ENCODE data around the gene LRMDA.
"Not testable (repeated sequence)": the region's sequence is repeated elsewhere in the genome, so short reads cannot be mapped to it uniquely, and the experiment has no call there.

The LRMDA gene

DNA sequence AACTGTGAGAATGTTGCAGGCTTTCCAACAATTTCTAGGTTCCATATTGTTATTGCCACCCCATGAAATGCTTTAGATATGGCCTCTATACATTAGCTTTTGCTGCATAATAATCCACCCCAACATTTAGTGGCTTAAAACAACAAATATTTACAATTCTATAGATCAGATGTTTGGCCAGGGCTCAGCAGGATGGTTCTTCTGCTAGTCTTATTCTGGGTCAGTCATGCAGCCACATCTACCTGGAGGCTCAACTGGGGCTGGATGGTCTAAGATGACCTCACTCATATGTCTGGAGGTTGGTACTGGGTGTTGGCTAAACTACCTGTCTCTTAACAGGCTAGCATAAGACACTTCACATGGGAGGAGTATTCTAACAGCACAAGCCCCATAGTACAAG lies 607.3 kb downstream of the LRMDA start:
- no peak for DNase-seq

DNA sequence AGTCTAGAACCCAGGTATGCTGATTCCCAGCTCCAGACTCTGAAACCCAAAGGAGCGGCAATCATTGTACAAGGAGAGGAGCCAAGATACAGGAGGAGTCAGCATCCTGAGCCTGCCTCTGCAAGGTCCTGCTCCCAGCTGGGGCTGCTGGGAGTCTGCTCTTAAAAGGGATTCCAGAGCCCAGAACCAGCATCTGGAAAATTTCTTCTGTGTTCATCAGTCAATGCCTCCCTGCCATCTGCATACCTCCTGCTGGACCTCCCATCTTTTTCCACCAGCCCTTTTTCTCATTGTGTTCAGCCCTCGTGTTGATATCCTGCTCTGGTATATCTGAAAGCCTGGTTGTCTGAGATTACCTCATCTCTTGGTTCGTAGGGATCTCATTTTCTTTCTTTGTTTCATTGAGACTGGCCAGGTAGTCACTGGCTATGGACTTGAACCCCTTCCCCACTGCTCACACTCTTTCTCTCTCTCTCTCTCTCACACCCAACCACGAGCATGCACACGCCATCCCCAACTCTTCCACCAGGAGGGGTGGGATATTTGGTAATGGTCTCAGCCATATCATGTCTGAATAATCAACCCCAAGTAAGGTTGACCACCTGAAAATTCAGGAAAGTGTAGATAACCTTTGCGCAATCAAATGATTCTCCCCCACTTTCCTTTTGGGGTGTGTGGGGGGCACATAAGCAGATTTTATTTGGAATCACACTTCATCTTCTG lies 608.8 kb downstream of the LRMDA start:
- DNase-seq: no peak

DNA sequence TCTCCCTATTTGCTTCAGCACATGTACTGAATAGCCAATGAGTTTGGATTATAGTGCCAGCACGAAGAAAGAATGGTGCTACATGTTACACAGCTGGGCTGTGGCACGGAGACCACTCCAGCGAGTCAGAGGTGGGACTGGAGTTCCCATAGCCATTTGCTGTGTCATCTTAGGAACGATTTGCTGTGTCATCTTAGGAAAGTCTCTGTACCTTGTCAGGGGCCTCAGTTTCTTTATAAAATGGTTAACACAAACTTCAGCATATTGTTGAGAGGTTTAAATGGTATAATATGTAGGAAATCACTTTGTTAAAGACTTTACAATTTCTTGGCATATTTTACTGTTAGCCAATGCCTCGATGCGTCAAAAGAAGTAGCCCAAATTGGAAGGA lies 609.4 kb downstream of the LRMDA start:
- DNase-seq: no peak

DNA sequence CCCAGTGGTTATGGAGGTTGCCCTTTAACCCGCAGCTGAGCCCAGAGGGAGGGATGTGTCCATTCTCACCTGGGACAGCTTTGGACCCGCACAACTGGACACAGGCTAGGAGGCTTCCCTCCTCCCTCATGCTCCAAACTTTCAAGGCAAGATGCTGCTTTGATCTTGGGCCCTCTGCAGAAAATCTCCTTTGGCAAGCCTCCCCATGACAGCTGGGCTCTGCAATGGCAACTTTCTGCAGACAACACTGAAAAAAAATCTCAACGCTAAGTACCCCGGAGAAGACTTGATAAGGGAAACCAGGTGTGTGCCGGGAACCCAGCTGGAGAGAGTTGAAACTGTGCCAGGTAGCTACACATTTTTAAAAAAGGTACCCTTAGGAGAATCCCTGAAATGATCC lies 610.1 kb downstream of the LRMDA start:
- no peak for DNase-seq

DNA sequence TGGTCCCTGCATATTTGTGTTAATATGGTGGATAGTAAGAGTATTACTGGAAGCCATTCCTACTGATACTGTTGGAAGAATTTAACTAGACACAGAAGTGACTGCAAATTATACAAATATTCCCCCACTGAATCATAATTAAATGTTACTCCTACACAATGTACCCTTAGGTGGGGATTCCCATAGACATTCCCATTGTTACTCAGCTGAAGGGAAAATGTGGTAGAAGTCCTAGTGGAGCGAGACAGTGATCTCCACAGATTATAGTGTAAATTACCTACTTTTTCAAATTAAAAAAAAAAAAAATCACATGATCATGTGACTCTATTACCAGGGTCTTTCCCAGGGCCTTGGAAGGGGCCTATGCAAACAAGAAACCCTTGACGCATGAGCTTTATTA lies 611.8 kb downstream of the LRMDA start:
- DNase-seq: no peak

DNA sequence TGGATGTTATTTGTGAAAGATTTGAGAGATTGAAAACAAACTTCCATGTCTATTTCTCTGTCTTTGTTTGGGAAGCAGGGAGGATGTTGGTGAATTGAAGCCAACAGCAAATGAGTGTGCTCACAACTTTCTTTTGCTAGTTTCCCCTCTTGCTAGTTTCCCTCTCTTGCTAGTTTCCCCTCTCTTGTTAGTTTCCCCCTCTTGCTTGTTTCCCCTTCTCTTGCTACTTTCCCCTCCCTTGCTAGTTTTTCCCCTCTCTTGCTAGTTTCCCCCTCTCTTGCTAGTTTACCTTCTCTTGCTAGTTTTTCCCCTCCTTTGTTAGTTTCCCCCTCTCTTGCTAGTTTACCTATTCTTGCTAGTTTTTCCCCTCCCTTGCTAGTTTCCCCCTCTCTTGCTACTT lies 613.3 kb downstream of the LRMDA start:
- no peak for DNase-seq

DNA sequence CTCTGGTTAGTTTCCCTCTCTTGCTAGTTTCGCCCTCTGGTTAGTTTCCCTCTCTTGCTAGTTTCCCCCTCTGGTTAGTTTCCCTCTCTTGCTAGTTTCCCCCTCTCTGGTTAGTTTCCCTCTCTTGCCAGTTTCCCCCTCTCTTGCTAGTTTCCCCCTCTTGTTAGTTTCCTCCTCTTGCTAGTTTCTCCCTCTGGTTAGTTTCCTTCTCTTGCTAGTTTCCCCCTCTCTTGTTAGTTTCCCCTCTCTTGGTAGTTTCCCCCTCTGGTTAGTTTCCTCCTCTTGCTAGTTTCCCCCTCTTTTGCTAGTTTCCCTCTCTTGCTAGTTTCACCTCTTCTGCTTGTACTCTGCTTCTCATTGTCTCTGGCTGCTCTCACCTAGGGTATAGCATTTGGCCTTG lies 613.8 kb downstream of the LRMDA start:
- DNase-seq: no peak

DNA sequence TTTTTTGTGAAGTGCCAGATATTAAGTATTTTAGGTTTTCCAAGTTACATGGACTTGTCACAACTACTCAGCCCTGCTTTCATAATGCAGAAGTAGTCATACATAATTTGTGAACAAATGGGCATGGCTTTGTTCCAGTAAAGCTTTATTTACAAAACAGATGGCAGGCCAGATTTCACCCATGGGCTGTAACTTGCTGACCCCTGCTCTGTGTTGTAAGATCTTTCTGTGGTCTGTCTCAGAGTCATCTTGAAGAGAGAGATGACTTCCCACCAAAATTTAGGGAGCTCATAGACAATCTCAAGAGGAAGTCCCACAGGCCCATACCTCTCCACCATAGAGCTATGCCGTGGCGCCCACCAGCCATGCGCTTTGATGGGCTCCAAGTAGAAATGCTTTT lies 616.1 kb downstream of the LRMDA start:
- DNase-seq: no peak

DNA sequence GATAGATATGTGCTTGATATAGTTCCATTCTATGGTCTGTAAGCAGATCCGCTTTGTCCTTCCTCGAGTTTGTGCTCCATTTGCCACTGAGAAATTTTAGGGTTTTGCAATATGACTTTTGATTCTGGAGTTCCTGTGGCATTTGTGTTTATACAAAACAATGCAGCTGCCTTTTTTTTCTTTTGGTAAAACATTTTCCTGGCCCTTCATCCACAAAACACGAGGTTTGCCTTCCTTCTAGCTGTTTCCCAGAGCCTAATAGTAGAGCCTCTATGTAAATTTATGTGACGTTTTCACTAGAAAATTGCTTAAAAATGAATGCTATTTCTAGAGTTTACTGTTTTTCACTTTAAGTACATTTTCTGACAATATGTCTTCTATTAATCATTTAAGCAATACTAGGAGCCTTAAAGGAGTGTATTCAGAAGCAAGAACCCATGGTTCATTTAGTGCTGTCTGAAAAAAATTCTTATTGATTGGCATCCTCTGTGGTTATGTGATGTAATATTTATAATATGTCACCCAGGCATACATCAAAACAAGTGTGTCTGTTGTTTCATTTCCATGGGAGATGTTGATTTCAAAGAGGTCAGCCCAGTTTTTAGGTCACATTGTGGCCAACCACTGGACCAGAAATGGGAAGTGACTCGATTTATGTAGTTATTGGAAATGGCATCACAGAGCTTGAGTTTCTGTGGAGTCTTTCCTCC lies 618.3 kb downstream of the LRMDA start:
- no peak for DNase-seq

DNA sequence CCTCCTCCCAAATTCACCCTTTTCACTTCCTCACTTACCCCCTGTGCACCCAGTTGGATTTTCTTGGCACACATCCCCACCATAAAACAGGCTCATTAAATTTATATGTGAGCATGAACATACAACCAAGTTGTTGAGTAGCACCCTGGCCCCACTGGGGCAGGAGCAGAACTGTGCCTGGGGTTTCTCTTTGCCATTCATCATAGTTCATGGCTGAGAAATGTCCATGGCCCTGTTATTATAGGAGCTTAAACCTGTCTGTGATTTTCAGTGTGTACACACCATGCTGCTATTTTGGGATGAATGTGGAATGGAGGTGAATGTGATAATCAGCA lies 618.8 kb downstream of the LRMDA start:
- no peak for DNase-seq

DNA sequence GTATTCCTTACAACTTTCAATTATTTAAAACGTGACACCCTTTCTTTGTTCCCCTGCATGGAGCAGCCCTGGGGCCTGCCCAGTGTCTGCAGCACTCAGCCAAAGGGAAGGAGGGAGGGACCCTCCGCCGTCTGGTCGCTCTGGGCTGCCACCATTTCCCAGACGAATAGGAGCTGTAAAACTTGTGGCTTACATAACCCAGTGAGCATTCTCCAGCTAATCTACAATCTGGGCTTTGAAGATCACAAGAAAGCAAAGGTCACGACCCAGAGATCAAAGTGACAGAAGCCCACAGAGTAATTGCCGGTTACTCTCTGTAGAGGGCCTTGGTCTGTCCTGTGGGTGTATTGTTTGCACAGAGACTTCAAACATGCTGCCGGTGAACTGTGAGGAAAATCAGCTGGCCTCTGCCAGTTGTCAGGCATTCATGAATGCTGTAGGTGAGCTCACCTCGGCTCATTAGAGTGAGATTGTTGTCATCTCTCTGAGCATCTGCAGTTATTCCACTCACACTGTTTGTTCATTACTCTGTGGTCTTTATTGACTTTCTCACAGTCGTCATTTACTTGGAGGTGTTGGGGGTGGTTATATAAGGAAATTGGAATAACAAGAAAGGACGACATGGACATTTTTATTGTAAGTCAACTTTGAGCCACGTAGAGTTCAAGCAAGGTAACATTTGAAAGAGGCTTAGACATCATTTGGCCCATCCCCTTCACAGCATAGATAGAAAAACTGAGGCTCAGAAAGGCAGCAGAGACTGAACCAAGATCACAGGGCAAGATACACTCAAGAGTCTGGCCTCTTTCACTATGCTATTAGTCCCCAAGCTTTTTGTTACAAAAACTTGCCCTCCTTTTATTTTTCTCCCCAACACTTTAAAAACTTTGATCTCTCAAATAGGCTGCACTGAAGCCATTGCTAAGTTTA lies 619.8 kb downstream of the LRMDA start:
- DNase-seq: no peak

DNA sequence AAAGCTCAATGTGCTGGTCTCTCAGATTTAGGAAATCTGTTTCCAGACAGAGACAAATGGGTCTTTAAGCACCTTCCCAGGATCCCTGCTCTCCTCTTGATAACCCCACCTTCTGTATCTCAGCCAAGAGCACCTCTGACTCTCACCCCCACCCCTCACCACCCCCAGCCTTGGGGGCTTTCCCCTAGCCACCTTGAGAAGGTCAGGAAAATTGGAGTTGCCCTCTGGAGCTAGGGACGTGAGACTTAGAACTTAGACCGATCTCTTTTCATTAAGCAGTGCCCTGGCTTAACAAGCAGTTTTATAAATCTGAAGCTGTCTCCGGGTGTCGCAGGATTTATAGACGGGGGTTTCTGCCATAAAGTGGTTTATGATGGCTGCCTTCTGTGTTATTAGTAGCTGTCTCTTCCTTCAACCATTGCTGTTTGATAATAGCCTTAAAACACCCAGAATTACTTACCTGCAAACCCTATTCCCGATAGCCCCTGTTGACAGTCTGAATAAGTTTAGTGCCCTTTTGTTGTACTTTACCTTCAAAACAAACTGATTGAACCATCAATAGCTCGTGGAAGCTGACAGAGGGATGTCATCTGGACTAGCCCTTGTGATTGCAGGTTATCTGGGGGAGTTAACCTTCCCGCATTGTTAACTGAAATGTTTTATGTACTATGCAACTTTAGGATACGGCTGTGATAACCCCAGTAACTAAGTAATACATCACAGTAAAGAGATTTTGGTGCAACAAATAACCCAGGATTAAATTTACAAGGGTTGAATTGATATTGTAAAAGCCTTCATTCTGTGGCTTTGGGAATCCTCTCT lies 621.5 kb downstream of the LRMDA start:
- DNase-seq: no peak

DNA sequence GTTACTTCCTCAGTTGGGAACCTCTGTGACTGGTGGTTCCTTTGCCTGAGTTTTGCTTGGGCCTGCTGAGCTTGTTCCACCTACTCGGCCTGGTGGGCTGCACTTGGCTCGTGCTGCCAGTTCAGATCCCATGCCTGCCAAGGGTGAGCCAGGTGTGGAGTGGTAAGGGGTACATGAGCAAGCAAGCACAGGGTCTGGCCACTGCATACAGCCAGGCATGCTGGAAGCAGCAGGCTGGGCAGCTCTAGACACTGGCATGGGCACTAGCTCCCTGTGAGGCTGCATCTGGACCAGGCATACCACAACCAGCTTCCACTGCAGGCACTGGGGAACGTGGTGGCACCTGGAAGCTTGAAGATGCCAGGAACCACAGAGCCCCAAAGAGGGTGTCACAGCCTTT lies 624.0 kb downstream of the LRMDA start:
- DNase-seq: no peak

DNA sequence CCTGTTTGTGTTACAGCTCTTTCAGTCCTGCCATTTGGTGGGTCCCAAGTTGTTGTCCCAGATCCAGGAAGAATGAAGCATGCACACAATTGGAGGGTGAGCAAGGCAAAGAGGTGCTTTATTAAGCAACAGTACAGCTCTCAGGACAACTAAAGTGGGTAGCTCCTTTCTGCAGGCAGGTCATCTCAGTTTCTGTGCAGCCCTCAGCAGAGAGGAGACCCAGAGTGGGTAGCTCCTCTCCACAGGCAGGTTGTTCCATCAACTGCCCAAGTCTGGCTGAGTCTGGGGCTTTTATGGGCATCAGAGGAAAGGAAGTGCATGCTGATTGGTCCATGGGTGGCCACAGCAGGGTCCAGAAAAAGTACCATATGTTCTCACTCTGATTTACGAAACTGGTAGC lies 624.5 kb downstream of the LRMDA start:
- no peak for DNase-seq

DNA sequence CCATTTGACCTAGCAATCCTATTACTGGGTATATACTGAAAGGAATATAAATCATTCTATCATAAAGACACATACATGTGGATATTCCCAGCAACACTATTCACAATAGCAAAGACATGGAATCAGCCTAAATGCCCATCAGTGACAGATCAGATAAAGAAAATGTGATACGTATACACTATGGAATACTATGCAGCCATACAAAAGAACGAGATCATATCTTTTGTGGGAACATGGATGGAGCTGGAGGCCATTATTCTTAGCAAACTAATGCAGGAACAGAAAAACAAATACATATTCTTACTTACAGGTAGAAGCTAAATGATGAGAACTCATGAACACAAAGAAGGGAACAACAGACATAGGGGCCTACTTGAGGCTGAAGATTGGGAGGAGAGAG lies 629.6 kb downstream of the LRMDA start:
- not testable (repeated sequence) for DNase-seq

DNA sequence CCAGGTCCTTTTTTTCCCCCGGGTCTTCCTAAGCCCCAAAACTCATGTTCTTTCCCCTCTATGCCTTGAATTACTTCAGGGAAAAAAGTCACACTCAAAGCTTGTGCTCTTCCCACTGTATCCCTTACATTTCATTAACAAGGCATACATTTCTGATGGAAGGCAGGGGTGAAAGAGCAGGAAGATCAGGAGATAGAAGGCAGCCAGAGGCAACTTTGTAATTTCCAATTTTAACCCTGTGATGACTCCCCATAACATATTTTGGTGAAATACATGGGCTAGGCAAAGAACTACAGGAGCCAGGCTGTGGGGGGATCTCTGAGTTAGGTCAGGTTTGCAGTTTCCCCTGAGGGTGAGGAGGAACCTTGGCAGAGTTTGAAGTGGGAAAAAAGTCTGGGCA lies 635.0 kb downstream of the LRMDA start:
- no peak for DNase-seq

DNA sequence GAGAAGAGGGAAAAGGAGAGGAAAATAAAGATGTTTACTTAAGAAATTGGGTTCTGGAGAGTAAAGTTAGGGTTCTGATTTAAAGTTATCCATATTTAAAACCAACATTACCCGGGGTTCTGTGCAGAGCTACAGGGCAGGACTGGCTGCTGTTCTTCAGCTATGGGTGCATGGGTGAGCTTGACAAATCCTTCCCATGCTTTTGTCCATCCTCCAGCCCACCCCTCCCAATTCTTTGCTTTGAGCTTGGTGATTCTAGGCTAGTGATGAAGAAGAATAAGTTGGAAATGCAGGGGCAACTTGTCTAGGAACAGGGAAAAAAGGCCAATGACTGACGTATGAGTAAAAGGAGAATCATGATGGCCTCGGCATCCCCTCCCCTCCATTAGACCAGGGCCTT lies 636.0 kb downstream of the LRMDA start:
- DNase-seq: no peak

DNA sequence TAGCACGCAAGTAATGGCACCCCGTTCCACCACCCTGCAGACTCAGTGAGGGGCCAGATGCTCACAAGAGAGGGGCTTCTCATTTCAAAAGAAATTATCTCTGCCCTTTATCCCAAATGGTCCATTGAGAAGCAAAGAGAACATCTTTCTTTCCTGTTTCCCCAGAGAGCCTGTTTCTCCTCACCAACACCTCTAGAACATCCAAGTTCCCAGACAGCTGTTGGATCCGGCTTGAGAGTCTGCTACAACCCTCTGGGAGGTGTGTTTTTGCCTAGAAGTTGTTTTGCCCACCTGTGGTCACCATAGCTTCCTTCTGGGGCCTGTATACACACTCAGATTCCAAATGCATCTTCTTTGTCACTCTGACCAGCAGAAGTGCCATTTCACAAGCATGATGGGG lies 637.4 kb downstream of the LRMDA start:
- no peak for DNase-seq

DNA sequence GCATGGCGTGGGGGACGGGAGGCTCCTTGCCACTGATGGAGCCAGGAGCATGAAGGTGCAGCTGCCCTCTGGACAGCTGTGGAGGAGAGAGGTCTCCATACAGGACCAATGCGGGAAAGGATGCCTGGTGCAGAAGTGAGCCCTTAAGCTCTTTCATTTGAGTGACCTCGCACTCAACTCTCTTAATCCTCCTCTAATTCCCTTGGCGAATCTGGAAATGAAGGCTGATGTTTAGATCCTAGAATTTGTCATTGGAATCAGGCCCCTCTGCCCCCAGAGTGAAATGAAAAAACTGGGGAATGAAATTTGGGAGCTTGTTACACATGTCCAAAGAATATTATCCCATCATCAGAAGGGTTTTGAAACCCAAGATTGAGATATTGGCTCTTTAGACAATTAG lies 639.5 kb downstream of the LRMDA start:
- no peak for DNase-seq

DNA sequence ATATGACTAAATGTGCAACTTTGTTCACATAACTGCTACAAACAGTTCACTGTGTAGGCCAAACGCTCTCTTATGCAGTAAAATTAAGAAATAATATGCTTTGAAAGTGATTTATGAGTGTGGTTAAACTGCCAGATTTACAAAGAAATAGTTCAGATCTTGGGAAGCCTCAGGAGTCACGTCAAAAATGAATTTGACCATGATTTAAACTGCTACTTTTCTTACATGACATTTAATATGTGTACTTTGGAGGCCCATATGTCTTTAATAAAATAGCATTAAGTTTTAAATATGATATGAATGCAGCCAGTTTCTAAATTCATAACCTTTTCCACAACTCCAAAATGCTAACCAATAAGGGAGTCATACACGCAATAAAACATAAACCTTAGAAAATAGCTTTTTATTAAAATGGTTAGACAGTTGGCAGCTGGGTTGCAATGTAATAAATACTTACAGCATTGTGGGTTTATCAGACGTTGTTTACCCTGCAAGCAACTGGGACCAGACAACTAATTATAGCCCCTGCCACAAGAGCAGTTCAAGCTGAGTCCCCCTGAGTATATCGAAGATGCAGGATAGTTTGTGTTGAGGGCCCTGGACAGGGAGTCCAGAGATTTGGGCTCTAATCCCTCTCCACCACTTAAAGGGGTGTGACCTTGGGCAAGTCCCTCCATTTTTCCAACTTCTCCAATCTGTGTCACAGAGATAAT lies 640.4 kb downstream of the LRMDA start:
- DNase-seq: no peak

DNA sequence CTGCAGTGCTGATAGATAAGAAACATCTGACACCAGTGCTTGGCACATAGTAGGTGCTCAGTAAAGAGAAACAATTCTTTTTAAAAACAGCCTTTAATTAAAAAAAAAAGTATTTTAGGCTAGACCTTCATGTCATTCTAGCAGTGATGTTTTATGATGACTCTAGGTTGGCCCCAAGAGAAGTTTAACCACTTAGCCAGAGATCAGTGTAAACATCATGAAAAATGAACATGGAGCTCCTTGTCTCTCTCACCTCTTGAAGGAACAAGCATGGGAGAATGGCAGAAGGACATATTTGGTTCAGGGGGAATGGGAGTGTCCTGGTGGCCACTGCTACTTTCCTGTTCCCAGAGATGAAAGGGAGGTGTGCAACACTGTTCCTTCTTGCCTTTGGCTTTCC lies 641.0 kb downstream of the LRMDA start:
- DNase-seq: no peak

DNA sequence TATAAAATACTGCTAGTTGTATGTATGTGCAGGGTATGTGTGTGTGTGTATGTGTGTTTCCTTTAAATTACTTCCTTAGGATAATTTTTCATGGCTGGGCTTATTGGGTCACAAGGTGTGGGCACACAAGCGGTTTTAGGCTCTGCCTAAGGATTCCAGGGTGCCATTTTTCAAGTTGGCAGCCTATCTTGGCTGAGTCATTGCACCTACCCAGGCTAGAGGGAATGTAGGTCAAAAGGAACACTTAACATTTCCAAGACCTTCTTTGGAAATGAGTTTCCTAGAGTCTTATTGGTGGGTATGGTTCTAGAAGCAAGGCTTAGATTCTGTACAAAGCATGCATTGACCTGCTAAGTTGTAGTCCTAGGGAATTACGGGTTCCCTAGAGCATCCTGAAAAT lies 642.1 kb downstream of the LRMDA start:
- no peak for DNase-seq
